GM21526 (cell line): ENCODE data around the gene CACNG3.

Experiments used
- ATAC-seq: cut with Tn5 transposase; IDR thresholded peaks from one replicate; pipeline ENCODE4 v1.9.1; 2021; ENCODE audit warnings: moderate library complexity; ENCODE audit not compliant: unreplicated experiment, low FRiP score

Gene CACNG3

DNA sequence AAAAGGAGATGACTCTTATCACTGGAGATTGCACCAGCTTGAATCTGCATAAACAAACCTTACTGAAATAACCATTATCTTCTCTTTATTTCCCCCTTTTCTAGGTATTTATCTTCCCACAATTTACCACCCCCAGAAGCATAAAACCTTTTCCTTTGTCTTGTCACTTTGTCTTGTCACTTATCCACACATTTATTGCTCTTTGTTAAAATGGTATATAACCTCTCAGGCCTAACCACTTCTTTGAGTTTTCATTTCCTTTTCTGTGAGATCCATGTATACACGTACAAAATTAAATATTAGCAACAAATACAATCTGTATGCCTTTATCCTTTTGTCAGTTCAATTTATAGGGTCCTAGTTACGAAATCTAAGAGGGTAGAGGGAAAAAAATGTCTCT, 122.9 kb downstream of the CACNG3 start:
- ATAC-seq = no peak

DNA sequence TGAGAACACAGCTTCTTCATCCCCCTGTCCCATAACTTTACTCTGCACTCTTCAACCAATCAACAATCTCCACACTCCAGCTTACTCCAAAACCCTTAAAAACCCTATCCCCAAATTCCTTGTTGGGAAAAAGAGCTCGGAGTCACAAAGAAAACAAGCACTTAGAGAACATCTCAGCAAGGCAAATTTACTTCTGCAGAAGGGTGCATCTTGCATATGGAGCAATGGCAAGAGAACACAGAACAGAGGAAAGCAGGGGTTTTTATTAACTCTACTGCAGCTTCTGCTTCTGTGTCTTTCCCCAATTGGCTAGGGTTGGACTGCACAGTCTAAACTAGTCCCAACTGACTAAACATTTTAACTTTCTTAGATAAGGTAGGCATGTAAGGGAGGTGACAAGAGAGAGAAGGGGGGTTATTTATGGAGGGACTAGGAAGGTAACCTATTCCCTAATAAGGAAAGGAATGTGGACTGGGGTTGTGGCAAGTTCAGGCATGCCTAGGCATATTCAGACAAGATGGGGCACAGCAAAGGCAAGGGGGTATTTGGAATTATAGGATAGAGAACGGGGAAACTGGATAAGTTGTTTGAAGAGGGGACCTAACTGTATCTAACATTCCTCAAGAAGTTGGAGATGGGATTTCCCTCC, 125.5 kb downstream of the CACNG3 start:
- no peak for ATAC-seq

DNA sequence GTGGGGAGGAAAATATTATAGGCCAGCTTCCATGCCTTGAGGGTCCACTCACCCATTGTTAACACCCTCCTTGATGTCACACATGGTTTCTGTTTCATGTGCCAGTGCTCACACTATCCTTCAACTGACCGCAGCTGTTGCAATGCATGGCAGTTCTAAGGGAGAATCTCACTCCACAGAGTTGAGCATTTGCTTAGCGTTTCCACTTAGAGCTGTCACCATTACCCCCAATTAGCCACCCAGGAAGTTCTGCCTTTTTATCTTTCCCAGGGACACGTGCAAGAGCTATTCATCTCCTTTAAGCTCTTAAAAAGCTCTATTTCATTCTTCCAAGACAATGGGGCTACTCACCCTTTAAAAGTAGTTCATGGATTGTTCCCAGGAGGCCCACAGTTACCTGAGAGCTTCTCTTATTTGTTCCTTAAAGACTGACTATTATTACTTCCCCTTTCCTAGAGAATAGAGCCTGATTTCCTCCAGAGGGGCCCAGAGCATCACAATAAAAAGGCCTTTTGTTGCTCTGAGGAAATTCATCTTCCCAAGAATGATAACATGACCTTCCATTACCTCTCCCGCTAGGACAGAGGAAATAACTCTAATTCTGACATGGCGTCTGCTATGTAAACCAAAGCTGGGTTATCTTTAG, 126.8 kb downstream of the CACNG3 start:
- no peak for ATAC-seq

DNA sequence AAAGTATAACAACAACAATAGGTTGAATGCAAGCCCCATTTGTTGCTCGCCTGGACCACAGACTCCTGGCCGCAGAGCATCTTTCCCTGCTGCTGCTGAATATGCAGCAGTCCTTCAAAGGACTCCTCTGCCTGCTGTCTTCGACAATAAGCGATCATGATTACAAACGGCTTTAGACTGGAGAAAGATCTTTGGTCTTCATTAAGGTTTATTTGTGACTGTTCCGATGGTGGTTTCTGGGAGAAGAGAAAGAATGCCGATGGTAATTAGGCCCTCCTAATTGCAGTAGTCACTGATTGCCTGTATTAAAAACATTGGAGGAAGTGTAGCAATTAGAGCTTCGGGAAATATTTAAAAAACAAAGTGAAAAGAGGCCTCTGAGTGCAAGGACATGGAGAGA, 138.2 kb downstream of the CACNG3 start:
- no peak for ATAC-seq

DNA sequence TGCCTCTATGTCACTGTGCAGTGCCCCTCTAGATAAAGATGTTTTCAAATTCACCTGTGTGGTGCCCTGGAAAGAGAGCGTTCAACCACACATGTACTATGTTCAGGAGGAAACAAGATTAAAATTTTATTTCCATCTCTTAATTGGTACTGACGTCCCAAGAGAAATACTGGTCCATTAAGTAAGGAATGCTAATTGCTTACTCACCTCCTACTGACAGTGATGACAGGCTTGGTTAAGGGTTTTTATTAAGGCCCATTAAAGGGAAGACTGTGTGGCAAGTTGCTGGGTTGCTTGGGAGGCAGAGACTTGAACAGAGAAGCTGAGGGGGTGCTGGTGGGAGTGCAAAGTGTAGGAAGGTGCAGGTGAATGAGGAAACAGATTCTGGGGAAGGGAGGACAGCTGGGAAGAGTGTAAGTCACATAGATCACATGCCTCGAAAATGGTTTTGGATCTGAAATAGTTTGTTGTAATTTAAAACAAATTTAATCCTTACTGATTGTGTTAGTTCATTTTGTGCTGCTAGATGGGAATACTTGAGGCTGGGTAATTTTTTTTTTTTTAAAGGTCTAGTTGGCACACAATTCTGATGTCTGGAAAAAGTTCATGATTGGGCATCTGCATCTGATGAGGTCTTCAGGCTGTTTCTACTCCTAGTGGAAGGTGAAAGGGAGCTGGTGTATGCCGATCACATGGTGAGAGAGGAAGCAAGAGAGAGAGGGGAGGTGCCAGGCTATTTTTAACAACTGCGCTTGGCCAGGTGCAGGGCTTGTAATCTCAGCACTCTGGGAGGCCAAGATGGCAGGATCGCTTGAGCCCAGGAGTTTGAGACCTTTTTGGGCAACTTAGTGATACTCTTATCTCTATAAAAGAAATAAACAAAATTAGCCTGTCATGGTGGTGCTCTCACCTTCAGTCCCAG, 140.5 kb downstream of the CACNG3 start:
- no peak for ATAC-seq

DNA sequence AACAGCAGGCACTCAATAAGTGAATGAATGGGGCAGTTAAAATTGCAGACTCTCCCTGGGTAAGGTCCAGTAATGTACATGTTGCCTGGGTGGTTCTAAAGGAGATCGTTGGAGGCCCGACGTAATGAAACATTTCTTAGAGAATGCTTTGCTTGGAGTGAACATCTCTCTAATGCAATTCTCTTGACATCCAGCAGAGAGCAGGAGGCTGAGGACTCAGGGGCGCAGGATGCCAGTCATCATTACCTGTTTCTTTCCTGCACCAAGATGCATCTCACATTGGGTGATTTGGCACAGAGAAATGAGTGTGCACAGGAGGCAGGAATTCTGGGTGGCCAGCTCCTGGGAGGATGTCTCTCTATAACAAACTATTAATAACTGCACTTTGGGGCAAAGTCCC, 152.9 kb downstream of the CACNG3 start:
- no peak for ATAC-seq
